Measurements from ENCODE around the gene SHISA7.

DNA sequence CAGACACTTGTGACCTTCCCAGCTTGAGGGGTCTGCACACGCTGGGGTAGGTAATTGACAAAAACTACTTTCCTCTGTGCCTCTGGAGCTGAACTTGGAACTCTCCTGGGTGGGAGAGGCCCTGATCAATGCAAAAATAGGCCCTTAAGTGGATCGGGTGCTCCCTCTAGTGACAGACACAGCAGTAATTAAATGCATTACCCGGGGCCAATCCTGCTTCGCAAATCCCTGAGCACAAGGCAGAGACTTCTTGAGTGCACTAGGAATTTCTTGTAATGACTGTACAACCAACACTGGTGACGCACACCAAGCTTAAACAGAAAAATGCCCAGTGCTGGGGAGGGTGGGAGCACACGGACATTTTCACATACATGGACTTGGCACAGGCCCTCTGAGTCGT is 24.9 kb downstream of the SHISA7 start:
- TF ChIP-seq, protein P1, sequence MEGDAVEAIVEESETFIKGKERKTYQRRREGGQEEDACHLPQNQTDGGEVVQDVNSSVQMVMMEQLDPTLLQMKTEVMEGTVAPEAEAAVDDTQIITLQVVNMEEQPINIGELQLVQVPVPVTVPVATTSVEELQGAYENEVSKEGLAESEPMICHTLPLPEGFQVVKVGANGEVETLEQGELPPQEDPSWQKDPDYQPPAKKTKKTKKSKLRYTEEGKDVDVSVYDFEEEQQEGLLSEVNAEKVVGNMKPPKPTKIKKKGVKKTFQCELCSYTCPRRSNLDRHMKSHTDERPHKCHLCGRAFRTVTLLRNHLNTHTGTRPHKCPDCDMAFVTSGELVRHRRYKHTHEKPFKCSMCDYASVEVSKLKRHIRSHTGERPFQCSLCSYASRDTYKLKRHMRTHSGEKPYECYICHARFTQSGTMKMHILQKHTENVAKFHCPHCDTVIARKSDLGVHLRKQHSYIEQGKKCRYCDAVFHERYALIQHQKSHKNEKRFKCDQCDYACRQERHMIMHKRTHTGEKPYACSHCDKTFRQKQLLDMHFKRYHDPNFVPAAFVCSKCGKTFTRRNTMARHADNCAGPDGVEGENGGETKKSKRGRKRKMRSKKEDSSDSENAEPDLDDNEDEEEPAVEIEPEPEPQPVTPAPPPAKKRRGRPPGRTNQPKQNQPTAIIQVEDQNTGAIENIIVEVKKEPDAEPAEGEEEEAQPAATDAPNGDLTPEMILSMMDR (IDR thresholded peaks at IDR 0.05): peak; percentile 79
- no peak for TF ChIP-seq ZFX (IDR thresholded peaks at IDR 0.05; ENCODE audit: borderline replicate concordance)

Data from 22Rv1 (cell line).